Renal cortical epithelial cell (primary cell): Measurements from ENCODE around the gene FAAH. TPM values are rescaled to one million over a fixed set of nuclear protein-coding genes. Genes with fewer than 3 reads are reported as not detected.

Source experiments
- DNase-seq: peaks from one replicate; pipeline ENCODE4 v3.0.0-alpha.2; 2011; ENCODE audit warnings: low read depth
- total RNA-seq: library from RNA; depleted of rRNA; stranded (reverse); fragments of >200 nt; gene quantifications from 2 replicates; pipeline ENCODE4 v1.2.3, GENCODE V29; 2014

The FAAH gene
- total RNA-seq, 1 donor from 2014 or later = 10.8 TPM

DNA sequence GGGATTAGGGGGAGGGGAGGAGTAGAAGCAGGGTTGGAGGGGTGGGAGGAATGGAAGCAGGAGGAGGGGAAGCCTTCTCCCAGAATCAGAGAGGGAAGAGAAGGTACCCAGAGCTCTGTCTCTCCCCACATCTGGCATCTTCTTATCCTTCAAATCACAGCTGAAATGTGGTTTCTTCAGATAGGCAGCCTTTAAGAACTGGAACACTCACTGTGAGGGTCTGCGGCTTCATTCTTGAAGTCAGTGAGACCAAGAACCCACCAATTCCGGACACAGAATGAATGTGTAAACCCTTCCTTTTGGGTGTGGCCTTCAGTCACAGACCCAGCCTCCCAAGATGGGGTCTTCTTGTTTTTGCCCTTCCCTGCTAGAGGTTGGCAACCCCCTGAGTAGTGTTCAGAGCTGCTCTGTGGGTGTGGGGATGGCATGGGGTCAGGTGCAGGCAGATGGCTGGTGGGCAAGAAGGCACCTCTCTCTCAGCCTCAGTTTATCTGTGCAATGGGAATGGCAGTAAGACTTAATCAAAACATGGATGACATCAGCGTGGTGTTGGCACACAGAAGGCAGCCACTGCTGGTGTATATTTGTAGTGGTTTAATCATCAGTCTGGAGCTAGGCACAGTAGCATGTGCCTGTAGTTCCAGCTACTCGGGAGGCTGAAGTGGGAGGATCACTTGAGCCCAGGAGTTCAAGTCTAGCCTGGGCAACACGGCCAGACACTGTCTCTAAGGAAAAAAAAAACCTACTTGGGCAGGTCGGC lies 7.2 kb downstream of the FAAH start:
- DNase-seq = peak; percentile 33

DNA sequence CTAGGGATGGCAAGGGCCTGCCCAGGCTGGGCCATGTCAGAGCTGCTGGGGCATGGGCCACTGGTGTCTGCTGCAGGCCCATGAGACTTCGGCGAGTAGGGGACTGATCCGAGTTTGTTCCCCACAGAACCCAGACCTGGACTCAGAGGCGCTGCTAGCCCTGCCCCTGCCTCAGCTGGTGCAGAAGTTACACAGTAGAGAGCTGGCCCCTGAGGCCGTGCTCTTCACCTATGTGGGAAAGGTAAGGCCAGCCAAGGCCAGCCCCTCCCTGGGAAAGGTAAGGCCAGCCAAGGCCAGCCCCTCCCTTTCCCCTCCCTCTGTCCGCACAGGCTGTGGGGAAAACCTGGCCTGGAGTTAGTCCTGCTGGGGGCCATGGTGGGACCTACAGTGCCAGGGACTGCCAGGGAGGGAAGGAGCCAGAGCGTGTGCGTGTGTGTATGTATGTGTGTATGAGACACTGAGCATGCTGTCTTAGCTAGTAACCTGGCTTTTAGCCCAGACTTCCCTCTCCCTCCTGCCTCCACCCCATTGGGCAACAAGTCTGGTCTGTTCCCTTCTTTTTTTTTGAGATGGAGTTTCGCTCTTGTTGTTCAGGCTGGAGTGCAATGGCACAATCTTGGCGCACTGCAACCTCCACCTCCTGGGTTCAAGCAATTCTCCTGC lies 8.0 kb downstream of the FAAH start:
- peak; percentile 94 for DNase-seq

DNA sequence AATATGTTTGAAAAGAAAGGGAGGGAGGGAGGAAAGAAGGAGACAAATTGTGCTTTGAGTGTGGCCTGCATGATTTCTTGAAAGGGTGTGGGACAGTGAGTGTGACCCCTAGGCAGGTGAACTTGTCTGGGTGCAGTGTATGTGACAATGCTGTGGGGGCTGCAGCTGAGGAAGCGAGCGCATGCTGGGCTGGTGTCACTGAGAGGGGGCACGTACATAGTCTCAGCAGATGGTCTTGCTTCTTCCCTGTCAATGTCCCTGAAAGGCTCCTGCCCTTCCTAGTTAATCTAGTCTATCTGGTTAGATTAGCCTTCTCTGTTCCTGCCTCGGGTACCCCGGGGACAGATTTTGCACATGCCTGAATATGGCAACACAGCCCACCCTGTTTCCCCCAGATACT lies 9.8 kb downstream of the FAAH start:
- no peak for DNase-seq

DNA sequence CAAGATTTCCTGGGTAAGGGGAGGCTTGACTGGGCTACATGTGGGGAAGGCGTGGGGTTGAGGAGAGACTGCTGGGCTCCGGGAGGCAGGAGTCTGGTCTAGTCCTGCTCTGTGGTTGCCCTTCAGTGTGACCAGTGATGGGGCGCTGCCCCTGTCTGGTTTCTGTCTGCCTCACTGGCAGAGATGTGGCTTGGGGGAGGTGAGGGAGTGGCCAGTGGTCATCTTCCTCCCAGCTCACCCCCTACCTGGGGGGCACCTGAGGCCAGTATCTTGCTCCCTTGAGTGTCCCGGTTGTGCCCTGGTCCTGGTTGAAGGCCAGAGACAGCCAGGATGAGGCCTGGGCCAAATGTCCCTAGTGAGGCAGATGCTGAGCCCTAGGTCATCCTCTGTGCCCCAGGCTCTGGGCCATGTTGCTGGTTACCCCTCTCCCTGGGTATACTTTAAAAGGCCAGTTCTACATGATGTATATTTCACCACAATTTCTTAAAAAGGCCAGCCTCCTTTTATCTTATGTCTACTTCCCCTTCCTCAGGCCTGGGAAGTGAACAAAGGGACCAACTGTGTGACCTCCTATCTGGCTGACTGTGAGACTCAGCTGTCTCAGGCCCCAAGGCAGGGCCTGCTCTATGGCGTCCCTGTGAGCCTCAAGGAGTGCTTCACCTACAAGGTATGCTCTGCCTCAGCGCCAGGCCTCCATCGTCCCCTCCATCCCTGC lies 10.5 kb downstream of the FAAH start:
- no peak for DNase-seq

DNA sequence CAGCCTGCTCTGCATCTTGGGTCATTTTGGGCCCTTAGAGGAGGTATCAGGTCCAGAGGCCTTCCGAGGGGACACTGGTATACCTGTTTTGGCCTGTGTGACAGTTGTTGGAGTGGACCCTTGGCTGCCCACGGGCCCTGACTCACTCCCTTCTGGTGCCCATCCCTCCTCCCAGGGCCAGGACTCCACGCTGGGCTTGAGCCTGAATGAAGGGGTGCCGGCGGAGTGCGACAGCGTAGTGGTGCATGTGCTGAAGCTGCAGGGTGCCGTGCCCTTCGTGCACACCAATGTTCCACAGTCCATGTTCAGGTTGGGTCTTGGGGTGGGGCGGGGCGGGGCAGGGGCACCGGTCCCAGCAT lies 11.1 kb downstream of the FAAH start:
- DNase-seq = no peak

DNA sequence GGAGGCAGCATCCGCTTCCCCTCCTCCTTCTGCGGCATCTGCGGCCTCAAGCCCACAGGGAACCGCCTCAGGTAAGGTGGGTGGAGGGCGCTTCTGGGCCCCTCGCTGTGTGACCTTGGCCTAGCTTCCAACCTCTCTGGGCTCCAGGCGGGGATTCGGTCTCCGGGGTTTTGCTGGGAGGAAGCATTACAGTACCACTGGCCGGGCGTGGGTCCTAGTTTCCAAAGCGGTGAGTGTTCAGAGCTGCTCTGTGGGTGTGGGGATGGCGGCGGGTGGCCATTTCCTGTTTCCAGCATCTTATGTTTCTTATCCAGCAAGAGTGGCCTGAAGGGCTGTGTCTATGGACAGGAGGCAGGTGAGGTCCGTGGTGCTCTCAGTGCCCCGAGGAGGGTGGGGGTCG lies 11.6 kb downstream of the FAAH start:
- DNase-seq = no peak

DNA sequence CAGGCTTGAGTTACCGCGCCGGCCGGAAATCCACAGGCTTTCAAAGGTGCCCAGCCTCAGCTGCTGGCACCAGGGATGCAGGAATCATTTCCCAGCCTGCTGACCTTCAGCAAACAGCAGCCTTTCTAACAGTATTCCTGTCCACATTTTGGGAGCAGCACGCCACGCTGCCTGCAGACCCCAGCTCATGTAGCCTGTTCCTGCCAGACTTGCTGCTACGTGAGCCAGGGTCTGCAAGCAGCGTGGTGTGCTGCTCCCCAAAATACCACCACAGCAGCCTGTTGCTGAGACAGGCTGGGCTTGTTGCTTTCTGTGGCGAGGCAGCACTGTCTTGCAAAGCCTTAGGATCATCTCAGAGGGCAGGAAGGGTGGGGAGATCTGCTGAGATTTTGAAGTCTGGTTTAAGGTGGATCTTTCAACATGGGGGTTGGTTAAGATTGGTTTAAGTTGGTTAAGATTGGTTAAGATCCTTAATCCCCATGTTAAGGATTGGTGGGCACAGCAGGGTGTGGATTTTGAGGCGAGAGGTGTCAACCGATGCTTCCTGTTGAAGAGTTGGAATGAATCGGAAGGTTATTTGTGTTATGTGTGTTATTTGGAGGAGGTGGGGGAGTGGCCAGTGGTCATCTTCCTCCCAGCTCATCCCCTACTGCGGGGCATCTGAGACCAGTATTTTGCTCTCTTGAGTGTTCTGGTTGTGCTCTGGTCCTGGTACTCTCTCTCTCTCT lies 12.9 kb downstream of the FAAH start:
- DNase-seq = no peak

DNA sequence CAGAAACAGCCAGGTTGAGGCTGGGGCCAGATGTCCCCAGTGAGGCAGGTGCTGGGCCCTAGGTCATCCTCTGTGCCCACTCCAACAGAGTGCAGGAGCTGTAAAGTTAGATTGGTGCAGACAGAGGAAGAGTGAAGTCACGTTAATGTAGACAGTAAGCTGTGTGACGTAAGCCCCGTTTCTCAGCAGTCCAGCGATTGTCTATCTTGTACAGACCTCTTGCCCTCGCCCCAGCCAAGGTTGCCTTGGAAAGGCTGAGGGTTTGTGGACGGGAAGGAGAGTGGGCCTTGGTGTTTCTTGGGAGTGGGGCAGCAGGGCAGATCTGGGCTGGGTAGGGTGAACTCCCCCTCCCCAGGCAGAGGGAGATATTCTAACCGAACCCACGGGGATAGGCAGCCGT lies 13.5 kb downstream of the FAAH start:
- DNase-seq = no peak

DNA sequence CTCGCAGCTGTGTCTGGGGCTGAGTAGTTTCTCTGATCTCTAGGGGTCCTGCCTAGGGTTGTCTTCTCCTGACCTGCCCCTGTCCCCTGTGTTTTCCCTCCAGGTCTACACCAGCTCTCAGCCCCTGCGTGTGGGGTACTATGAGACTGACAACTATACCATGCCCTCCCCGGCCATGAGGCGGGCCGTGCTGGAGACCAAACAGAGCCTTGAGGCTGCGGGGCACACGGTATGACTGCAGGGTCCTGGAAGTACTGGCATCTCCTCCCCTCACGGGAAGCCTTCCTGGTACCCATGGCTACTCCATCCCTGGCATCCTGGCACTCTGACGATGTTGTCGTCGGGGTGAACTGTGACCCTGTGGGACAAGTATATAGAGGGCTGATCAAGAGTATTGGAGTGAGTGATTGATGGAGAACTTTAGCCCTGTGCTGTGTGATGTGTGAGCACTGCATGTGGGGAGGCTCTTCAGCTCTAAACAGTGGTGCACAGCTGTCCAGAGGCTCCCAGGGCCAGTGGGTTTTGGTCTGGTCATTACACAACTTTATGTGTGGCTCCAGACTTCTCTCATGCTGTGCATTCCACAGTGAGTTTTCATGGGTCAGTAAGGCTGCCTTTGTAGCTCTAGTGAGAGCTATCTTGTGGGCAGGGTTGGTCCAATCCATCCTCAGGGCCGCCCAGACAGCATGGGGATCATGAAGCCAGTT lies 14.4 kb downstream of the FAAH start:
- no peak for DNase-seq

DNA sequence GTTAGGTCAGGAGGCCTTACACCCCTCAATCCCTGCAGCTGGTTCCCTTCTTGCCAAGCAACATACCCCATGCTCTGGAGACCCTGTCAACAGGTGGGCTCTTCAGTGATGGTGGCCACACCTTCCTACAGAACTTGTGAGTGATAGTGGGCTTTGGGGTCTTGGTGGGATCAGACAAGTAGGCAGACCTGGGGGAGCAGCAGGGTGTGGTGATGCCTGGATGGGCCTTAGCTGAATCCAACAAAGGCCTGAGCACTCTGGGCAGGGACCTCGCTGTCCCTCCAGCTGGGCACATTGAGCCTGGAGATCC lies 14.9 kb downstream of the FAAH start:
- DNase-seq = no peak

DNA sequence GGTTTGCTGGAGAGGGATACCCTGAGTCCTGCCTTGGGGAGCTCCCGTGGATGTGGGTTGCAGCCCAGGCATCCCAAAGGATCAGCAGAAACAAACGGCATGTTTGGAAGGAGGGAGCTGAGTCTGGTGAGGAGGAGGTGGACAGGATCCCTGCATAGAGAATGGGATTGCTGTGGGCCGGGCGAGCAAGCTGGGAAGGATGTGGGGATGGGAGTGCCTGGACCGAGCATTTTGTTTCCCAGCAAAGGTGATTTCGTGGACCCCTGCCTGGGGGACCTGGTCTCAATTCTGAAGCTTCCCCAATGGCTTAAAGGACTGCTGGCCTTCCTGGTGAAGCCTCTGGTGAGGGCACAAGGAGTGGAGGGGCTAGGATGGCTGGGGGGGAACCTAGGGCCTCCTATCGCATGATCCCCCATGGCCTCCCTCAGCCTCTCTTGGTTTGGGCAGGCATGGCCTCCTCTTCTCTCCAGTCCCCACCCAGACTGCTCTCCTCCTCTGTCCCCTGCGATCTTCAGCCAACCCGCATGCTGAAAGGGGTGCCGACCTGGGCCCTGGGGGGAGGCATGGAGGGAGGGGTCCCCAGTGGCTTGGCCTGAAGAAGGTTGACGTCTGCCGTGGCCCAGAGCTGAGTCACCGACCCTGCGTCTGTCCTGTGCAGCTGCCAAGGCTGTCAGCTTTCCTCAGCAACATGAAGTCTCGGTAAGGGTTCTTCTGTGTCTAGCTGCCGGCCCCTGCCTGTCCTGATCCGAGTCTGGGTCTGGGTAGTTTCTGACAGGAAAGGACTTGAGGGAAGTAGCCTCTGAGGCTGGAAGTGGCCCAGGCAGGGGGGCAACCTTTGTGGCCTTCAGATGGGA lies 16.3 kb downstream of the FAAH start:
- DNase-seq = no peak

DNA sequence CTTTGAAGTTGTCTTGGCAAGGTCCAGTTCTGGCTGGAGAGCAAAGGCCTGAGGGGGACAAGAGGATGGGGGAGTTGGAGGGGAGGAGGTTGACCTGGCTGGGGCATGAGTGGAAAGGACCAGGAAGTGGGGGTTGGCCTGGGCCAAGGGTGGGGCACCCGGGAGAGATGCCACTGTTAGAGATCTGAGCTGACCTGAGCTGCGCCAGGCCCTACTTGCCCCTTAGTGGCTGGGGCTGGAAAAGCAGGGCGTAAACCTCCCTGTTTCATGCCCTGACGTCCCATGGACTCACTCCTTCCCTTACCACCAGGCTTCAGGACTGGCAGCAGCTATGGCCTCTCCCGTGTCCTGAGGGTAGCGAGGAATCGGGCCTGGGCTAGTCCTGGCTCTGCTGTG lies 16.9 kb downstream of the FAAH start:
- DNase-seq = no peak

DNA sequence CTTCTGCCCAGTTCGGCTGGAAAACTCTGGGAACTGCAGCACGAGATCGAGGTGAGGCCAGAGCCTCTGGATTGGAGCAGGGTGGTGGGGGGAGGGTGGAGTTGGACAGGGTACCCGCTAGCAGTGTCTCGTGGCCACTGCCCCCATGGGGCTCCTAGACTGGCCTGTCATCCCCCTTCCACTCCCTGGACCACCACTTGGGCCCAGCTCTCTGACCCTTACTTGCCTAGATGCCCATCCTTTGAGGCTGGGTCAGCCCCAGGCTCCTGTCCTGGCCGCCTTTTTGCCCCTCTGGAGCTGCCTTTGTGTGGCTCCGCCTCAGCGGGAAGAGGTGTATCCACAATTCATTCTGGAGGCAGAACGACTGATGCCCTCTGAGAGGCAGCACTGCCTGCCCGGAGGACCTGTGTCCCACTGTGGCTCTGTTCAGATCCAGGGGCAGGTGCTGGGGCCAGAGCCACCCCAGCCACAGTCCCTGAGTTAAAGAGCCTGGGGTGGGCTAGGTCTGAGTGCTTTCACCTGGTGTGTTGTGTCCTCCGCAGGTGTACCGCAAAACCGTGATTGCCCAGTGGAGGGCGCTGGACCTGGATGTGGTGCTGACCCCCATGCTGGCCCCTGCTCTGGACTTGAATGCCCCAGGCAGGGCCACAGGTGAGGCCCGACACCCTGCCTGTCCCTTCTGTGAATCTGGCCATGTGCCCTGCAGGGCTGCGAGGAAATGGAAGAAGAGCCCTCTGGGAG lies 17.7 kb downstream of the FAAH start:
- DNase-seq = no peak

DNA sequence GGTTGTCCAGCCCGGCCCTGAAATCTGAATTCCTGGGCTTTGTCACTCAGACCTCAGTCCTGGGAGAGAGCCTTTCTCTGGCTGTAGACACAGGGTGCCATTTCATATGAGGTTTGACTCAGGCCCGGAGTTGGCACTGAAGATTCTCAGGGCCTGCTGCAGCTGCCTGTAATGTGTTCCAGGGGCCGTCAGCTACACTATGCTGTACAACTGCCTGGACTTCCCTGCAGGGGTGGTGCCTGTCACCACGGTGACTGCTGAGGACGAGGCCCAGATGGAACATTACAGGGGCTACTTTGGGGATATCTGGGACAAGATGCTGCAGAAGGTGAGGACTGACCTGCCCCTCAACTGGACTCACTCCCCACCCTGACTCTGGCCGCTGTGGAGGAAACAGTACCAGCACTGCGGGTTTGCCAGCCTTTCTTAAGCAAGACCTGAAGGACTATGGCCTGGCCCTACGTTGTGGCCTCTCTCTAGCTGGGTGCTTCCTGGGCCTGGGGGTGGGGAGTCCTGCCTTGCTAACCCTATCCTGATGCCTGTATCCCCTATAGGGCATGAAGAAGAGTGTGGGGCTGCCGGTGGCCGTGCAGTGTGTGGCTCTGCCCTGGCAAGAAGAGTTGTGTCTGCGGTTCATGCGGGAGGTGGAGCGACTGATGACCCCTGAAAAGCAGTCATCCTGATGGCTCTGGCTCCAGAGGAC lies 18.9 kb downstream of the FAAH start:
- DNase-seq = no peak

DNA sequence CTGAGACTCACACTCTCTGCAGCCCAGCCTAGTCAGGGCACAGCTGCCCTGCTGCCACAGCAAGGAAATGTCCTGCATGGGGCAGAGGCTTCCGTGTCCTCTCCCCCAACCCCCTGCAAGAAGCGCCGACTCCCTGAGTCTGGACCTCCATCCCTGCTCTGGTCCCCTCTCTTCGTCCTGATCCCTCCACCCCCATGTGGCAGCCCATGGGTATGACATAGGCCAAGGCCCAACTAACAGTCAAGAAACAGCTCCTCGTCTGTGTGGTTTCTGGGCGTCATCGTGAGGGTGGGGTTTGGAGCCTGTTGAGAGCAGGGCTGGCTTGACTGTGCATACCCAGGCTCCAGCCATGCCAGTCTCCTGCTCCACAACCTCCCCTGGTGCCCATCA lies 19.5 kb downstream of the FAAH start:
- no peak for DNase-seq

DNA sequence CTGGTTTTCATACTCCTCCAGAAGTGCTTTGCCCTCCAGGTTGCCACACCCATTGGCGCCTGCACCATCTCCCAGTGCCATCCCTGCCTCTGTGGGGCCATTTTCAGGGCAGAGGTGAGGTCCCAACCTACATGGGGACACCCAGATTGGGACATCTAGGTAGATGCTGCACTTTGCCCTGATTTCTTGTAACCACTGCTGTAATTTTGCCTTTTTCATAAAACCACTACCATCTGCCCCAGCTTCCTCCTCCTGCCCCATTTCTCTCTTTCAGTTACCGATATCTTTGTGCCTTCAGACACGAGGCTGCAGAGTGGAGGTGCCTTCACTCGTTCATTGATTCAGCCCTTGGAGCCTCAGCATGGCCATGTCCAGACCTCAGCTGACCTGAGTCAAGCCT lies 21.4 kb downstream of the FAAH start:
- DNase-seq = no peak

DNA sequence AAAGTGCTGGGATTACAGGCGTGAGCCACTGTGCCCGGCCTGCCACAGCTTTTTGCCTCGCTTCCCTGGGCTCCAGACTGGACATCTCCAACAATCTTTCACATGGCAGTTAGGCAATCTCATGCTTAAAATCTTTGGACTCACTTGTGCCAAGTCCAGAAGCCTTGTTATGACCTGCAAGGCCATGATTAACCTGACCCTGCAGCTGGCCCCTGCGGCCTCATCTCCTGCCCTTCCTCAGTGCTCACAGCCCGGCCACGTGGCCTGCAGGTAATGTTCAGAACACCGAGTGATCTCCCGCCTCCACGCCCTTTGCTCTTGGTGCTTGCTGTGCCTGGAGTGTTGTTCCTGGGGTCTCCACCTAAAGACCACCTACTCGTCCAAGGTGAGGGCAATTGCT lies 24.9 kb downstream of the FAAH start:
- no peak for DNase-seq

DNA sequence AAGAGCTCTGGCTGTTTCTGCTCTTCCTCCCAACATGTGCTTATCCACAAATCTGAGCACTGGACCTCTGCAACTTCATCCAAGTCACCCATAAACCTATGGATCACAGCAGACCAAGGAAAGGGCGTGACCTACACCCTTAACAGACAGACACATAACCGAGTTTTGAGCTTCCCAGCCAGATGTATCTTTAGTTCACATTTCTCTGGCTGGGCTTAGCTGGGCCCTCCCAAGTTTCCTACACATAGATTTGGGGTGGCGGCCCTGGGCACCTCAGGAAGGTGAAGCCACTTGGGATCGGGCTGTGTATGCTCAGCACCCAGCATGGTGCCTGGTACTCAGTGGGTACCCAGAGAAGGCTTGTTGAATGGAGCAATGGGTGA lies 26.4 kb downstream of the FAAH start:
- DNase-seq = no peak

DNA sequence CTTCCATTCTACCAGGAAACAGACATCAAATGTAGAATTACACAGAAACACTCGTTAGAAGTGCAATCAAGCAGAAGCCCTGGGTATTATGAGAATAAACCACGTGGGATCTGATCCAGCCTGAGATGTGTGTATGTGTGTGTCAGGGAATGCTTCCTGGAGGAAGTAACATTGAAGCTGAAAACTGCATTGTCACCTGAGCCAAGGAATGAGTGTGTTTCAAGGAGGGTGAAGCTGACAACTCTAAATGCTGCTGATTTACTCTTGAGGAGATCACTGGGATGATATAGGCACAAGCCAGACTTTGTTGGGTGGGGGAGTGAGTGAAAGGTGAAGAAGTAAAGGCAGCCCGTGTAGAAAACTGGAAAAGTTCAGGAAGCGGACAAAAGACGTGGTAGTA lies 27.6 kb downstream of the FAAH start:
- peak; percentile 10 for DNase-seq
